Skin epidermis (tissue), 12 donors: ENCODE results near the gene CRADD.
"Not testable (repeated sequence)": the region's sequence is repeated elsewhere in the genome, so short reads cannot be mapped to it uniquely, and the experiment has no call there.

ENCODE experiments used
- H3K27ac ChIP-seq, 21 experiments: fragments of 200-600 bp; sonication (generic) in 11 of 21; one replicate each; pipeline ENCODE4 v1.5.0; 2020; ENCODE audit warnings: mild to moderate bottlenecking in 3 of 21, inconsistent platforms in 2 of 21, moderate library complexity in 2 of 21
- H3K4me3 ChIP-seq, 7 experiments: fragments of 200-600 bp; sonication (generic) in 2 of 7; one replicate each; pipeline ENCODE4 v1.5.0; 2020; ENCODE audit warnings: inconsistent platforms in 2 of 7, mild to moderate bottlenecking in 2 of 7, moderate library complexity in 1 of 7

CRADD gene

GRCh38 chr12:93902736-93903562 is 225.8 kb downstream of the CRADD start:
- Histone ChIP-seq H3K27ac (no peak overlapping the region), H3K4me3 (no peak overlapping the region)

GRCh38 chr12:93904124-93904523 is 226.9 kb downstream of the CRADD start:
- no peak overlapping the region for H3K27ac ChIP-seq
- no peak overlapping the region for H3K4me3 ChIP-seq

DNA sequence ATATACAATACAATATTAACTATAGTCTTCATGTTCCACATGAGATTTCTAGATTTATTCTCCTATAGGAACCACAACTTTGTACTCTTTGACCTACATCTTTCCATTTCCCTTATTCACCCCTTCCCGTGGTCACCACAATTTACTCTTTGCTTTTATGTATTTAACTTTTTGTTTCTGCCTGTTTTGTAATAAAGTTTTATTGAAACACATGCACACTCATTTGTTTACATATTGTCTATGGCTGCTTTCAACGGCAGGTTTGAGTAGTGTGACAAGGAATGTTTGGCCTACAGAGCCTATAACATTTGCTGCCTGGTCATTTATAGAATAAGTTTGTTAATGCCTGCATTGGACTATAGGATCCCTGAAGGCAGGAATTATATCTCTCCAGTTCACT is 231.1 kb downstream of the CRADD start:
- H3K27ac ChIP-seq: no peak overlapping the region
- no peak overlapping the region for H3K4me3 ChIP-seq

GRCh38 chr12:93908846-93909567 is 231.8 kb downstream of the CRADD start:
- H3K4me3 ChIP-seq: no peak overlapping the region
- H3K27ac ChIP-seq: no peak overlapping the region

GRCh38 chr12:93911396-93911795 is 234.2 kb downstream of the CRADD start:
- Histone ChIP-seq H3K4me3 (no peak overlapping the region), H3K27ac (no peak overlapping the region)

DNA sequence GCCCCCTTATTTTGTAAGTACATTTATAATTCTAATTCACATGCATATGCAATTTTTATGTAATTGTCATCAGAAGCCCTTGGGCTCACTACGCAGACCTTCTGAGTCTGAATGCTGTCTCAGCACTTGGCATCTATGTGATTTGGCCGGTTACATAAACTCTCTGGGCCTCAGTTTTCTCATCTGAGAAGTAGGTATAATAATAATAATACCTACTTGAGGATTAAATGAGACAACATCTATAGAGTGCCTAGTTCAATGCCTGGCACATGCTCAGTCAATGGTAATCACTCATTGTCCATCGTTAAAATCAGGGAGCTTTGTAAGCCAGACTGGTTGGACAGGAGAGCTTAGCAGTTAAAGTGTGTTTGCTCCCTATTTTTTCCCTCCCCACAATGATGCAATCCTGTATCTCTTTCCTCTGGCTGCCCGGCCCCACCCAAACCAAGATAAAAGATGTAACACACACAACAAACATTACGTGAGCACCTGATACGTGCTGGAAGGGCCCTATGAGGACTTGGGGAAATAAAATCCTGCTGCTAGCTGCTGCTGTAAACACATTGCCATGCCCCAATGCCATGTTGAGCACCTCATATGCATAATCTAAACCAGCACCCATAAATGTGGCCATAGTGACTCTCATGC is 235.0 kb downstream of the CRADD start:
- H3K27ac ChIP-seq: no peak overlapping the region

DNA sequence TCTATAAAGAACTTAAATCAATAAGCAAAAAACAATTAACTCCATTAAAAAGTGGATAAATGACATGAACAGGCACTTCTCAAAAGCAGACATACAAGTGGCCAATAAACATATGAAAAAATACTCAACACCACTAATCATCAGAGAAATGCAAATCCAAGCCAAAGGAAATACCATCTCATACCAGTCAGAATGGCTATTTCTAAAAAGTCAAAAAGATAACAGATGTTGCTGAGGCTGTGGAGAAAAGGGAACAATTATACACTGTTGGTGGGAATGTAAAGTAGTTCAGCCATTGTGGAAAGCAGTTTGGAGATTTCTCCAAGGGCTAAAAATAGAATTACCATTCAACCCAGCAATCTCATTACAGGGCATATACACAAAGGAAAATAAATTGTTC is 236.7 kb downstream of the CRADD start:
- H3K27ac ChIP-seq: peak overlapping the region in 1 of 21 experiments; percentile 70
- H3K4me3 ChIP-seq: no peak overlapping the region

More for the DNA sequence above, 235.0 kb downstream of the CRADD start:
- no peak overlapping the region for H3K4me3 ChIP-seq

- H3K4me3 ChIP-seq: no peak overlapping the region
- peak overlapping the region in 1 of 21 experiments; percentile 70 for H3K27ac ChIP-seq
These were observed 237.1 kb downstream of the CRADD start for GRCh38 chr12:93914281-93914680.

- H3K27ac ChIP-seq: no peak overlapping the region
- H3K4me3 ChIP-seq: no peak overlapping the region
These were observed 238.2 kb downstream of the CRADD start for GRCh38 chr12:93915411-93915810.

GRCh38 chr12:93916402-93916801 is 239.2 kb downstream of the CRADD start:
- Histone ChIP-seq H3K27ac (peak overlapping the region in 2 of 21 experiments; percentile 13 to 88), H3K4me3 (no peak overlapping the region)

- Histone ChIP-seq H3K27ac (peak overlapping the region in 14 of 21 experiments; percentile 3 to 88 (median 52)), H3K4me3 (no peak overlapping the region)
These were observed 241.1 kb downstream of the CRADD start for GRCh38 chr12:93918262-93918661.

DNA sequence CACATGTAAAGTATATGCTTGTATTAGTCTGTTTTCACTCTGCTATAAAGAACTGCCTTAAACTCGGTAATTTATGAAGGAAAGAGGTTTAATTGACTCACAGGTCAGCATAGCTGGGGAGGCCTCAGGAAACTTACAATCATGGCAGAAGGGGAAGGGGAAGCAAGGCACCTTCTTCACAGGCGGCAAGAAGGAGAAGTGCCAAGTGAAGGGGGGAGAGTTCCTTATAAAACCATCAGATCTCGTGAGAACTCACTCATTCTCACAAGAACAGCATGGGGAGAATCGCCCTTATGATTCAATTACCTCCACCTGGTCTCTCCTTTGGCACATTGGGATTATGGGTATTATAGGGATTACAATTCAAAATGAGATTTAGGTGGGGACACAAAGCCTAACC is 241.7 kb downstream of the CRADD start:
- Histone ChIP-seq H3K4me3 (no peak overlapping the region), H3K27ac (peak overlapping the region in 10 of 21 experiments; percentile 3 to 88 (median 52))

- Histone ChIP-seq H3K27ac (no peak overlapping the region), H3K4me3 (no peak overlapping the region)
These were observed 244.3 kb downstream of the CRADD start for GRCh38 chr12:93921521-93921920.

GRCh38 chr12:93922583-93923006 is 245.4 kb downstream of the CRADD start:
- H3K27ac ChIP-seq: no peak overlapping the region
- H3K4me3 ChIP-seq: no peak overlapping the region

DNA sequence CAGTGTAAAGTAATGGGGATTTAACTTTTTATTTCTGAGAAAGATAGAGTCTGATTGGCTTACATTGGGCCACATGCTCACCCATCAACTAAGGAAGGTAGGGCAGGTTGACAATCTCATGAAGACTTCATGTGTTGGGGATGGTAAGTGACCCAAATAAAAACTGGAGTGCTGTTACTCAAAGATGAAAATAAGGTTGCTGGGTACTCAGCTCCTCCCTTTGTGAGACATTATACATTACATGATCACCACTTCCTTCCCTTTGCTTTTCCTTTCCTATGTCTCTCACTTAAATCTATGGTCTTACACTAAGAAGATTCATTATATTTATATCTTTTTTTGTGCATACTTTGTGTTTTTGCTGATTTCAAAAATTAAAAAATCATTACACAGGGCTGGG is 247.2 kb downstream of the CRADD start:
- Histone ChIP-seq H3K4me3 (no peak overlapping the region), H3K27ac (no peak overlapping the region)

DNA sequence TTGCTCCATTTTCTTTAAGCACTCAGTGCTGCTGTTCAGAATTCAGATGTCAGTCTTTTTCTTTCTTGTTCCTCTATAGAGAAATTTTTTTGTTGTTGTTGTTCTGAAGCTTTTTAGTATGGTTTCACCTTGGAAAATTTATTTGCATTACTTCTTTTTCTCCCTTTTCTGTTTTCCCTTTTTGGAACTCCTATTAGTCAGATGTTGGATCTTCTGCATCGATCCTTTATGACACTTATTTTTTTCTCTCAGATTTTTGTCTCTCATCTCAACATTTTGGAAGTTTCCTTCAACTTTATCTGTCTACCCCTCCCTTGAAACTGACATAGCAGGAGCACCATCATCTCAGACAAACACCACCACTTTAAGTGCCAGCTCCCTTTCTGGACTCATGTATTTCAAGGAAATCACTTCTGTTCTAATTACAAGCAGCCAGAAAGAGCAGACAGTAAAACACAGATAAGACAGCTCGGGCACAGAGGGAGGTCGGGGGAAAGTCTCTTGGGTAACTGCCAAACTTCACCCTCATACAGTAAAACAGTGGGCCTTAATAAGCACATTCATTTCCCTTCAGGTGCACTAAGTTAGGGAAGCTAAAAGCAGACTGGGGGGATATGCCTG is 248.5 kb downstream of the CRADD start:
- H3K27ac ChIP-seq: no peak overlapping the region
- no peak overlapping the region for H3K4me3 ChIP-seq

DNA sequence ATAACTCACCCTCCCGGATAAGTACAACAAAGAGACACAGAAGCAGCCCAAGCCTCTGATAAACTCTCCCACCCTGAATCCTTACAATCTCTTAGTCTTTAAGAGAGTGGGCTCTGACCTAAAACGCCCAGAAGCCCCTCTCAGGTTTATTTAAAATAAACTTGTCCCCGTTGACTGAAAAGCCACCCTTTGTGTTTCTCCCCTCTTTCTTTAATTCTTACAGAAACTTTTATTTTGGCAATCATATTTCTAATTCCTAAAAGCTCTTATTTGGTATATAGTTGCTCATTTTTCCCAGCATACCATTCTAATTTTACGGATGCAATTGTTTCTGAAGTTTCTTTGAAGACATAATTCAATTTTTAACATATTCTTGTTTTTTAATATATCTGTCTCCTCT is 249.1 kb downstream of the CRADD start:
- no peak overlapping the region for H3K4me3 ChIP-seq
- H3K27ac ChIP-seq: no peak overlapping the region

DNA sequence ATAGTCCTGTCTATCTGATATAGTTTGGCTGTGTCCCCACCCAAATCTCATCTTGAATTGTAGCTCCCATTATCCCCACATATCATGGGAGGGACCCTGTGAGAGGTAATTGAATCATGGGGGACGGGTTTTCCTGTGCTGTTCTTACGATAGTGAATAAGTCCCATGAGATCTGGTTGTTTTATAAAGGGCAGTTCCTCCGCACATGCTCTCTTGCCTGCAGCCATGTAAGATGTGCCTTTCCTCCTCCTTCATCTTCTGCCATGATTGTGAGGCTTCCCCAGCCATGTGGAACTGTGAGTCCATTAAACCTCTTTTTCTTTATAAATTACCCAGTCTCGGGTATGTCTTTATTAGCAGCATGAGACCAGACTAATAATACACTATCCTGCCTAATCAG is 251.9 kb downstream of the CRADD start:
- not testable (repeated sequence) for H3K4me3 ChIP-seq, H3K27ac ChIP-seq

- no peak overlapping the region for H3K27ac ChIP-seq
- no peak overlapping the region for H3K4me3 ChIP-seq
These were observed 260.6 kb downstream of the CRADD start for GRCh38 chr12:93937812-93938211.

GRCh38 chr12:93938317-93938716 is 261.1 kb downstream of the CRADD start:
- H3K4me3 ChIP-seq: no peak overlapping the region

More at GRCh38 chr12:93938317-93938716, 261.1 kb downstream of the CRADD start:
- no peak overlapping the region for H3K27ac ChIP-seq
